T1000 (cell line): ENCODE measurements around the gene ACAP1.
A peak's percentile ranks its signal among the peaks of the same experiment; 100 is the strongest.

Source experiments
- DNase-seq: peaks from one replicate; lab custom pipeline; 2025; ENCODE audit warnings: mixed read lengths; lab: John Stamatoyannopoulos, UW

The ACAP1 gene, protein sequence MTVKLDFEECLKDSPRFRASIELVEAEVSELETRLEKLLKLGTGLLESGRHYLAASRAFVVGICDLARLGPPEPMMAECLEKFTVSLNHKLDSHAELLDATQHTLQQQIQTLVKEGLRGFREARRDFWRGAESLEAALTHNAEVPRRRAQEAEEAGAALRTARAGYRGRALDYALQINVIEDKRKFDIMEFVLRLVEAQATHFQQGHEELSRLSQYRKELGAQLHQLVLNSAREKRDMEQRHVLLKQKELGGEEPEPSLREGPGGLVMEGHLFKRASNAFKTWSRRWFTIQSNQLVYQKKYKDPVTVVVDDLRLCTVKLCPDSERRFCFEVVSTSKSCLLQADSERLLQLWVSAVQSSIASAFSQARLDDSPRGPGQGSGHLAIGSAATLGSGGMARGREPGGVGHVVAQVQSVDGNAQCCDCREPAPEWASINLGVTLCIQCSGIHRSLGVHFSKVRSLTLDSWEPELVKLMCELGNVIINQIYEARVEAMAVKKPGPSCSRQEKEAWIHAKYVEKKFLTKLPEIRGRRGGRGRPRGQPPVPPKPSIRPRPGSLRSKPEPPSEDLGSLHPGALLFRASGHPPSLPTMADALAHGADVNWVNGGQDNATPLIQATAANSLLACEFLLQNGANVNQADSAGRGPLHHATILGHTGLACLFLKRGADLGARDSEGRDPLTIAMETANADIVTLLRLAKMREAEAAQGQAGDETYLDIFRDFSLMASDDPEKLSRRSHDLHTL

DNA sequence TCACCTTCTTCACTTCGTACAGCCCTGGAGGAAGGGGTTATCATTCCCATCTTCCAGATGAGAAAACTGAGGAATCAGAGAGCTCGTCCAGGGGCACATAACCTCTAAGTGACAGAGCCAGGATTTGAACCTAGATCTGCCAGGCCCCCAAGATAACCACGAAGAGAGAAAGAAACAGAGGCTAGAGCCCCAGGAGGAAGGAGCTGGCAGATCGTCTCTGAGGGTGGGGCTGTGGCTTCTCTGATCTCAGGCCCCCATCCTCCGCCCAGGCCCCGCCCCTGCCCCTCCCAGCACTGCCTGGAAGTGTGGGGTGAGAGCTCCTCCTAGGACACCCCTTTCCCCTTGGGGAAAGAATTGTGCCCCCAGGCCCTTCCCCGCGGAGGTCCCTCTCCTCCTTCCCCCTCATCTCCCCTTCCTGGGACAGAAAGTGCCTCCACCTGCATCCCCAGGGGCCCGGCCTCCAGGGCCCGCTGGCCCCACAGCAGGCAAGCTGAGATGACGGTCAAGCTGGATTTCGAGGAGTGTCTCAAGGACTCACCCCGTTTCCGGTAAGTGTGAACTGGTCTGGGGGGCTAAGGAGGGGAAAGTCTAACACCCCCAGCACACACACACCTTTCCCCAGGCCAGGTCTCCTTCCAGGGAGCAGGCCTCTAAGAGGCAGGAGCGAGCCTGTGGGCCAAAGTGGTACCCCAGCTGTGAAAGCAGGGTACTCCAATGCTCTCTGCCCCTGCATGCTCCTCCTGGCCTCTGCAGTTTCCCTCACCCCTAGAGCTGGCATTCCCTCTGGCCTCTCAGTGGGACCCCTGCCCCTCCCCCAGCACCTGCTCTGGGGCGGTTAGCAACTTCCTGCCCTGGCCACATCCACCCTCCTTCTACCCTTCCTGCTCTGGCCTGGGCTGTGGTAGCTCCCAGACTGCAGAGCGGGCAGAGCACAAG is at the start of gene ACAP1:
Gene ACAP1 (plus strand): TSS at position 290 of the 936 bp plus-strand sequence. CDS start 206 bp downstream, at position 496.
- no peak for DNase-seq

DNA sequence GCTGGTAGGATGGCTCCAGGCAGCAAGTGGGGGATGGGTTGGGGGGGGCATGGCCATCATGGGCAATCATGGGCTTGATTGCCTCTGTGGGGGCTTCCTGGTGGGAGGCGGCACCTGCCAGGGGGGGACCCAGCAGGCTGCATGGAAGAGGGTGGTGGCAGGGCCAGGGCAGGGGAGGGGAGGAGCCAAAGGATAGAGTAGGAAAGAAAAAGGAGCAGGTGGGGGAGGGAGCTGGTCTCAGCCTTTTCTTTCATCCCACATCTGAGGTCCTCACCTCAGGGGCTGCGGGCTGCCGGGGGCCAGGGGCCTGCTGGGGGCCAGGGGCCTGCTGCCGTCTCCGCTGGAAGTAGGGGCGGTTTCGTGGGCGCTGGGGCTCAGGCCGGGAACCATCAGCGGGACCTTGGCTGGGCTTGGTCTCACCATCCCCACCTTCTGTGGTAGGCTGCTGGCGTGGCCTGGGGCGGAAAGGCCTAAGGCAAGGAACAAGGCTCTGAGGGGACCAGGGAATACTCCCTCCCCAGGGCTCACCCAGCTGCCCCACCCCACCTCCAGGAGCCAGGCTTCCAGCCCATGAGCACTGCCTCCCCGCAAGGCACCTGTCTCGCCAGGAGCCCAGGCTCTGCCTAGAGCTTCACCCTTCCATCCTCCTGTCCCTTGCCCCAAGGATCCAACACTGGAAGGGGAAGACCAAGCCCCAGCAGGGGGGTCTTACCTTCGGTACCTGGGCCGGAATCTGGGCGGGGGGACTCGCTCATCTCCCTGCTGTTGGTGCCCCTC is 46.9 kb upstream of the ACAP1 start:
- no peak for DNase-seq

DNA sequence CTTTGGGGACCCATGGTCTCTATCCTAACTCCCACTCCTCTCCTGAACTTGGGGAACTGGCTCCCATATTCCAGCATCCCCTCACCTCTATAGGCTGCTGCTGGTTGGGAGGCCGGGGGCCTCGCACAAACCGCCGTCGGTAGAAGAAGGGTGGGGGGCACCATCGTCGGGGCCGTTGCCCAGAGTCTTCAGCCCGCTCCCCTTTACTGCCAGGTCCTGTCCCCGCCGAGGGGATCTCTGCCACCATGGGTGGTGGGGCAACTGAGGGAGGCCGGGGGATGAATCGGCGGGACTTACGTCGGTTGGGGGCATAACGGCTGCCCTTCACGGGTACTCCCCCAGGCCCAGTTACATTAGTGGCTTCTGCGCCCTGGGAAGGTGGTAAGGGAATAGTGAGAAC is 46.2 kb upstream of the ACAP1 start:
- no peak for DNase-seq

DNA sequence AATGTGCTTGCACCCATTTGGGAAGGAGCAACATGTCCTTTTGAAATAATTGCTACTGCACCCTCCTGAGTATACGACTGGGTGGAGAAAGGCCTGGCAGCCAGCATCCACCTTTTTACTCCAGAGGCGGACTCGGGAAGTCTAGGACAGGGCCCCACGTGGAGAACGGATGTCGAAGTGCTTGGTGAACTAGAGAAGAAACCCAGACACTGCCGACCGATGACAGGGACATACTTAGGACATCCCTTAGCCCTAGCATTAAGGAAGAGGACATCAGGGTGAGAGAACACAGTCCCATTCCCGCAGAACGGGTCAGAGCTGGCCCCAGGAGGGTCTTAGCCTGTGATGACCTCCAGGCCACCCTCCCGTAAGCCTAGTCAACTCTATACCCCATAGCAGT is 45.6 kb upstream of the ACAP1 start:
- no peak for DNase-seq

DNA sequence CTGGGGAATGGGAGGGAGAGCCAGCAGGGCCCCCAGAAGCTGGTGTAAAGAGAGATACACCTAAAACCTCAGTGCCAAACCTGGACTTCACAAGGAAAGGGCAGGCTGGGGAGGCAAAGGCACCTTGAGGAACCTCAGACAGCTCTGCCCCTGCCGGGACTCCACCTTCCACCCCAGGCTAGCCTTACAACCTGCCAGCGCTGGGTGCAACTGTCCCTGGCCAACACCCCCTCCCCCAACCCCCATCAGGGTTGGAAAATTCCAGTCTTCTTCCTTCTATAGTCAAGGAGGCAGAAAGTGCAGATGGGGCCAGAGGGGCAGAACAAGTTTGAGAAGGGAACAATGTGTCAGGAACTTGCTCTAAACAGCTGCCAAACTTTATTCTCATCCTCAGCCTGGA is 44.1 kb upstream of the ACAP1 start:
- no peak for DNase-seq

DNA sequence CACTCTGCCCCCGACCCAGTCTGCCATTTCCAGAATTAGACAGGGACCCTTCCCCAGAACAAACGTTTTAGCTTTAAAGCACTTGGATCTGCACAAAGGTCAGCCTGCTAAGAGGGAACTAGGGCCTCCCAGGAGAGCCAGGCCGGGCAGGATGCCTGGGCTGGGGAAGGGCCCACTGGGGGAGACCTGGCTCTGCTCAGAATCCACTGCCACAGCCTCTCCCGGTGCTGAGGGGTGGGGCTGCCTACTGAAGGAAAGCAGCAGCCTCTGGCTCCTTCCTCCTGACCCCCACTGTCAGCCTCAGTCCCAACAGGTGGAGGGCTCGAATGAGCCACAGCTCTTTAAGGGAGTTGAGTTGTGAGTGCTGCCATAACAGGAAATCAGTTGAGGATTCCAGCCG is 43.6 kb upstream of the ACAP1 start:
- no peak for DNase-seq

DNA sequence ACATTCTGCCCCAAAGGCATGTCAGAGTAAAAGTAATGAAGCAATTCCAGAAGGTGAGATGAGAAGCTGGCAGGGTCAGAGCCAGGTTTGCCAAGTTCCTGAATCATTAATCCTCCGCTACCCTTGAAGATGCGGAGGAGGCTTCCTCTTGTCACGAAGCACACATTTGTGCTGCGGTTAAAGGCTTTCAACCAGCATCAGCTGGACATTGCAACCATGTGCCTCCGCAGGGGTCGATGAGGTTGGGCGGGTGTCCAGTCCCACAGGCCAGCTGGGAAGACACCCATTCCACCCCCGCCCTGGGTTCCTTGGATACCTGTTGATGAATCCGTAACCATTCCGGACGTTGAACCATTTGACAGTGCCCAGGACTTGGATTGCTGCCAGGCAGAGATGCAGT is 43.2 kb upstream of the ACAP1 start:
- DNase-seq: no peak

DNA sequence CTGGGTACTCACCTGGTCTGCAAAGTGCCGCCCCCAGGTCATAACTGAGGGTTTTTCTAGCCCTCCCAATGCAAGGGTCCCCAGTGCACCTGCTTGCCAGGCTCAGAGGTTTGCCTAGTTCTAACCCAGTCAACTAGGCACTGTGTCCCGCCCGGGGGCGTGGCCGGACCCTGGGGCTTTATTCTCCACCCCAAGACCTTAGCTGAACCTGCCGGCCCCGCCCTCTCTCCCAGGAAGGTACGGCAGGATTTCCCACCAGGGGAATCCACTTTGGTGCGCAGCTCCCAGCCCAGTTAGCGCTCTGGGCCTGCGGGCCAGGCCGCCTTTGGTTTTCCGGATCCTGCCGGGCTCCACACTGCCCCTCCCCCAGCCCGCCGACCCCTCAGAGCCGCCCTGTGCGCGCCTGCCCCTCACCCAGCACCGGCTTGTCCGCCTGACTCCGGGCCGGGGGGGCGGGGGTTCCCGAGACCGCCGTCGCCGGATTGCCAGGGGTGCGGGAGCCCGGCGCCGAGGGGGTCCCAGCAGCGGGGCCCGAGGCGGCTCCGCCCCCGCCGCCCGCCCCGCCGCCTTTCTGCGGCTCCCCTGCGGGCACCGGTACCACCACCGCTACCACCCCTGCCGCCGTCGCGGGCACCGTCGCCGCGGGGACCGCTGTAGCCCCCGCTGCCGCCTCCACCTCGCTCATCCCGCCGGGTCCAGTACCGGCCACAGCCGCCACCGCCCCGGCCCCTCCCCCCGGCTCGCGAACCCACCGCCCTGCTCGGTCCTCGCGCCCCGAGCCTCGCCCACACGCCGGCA is 42.3 kb upstream of the ACAP1 start:
- no peak for DNase-seq

DNA sequence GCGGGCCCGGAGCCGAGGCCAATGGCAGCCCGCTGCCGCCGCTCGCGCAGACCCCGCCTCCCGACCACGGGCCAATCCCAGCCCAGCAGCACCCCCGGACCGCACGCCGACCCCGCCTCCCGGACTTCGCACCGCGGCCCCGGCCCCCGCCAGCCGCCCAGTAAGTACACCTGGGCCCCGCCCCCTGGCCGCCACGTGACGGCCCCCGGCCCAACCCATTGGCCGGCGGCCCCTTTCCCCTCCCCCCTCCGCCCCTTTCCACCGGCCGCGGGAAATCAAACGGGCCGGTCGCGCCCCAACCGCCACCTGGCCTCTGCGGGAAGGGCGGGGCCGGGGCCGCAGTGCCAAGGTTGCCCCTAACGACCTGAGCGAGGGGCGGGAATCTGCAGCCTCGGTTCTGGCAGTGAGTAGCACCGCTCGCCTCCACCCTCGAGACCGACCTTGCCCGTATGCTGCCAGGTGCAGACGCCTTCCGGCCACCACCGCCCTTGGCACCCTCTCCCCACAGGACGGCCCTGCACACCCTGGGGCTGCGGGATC is 41.6 kb upstream of the ACAP1 start, which contains the start of gene YBX2:
Gene YBX2 (minus strand): TSS at position 26 of the 540 bp plus-strand sequence. CDS start 139 bp downstream, outside the sequence.
- DNase-seq: peak; percentile 34

DNA sequence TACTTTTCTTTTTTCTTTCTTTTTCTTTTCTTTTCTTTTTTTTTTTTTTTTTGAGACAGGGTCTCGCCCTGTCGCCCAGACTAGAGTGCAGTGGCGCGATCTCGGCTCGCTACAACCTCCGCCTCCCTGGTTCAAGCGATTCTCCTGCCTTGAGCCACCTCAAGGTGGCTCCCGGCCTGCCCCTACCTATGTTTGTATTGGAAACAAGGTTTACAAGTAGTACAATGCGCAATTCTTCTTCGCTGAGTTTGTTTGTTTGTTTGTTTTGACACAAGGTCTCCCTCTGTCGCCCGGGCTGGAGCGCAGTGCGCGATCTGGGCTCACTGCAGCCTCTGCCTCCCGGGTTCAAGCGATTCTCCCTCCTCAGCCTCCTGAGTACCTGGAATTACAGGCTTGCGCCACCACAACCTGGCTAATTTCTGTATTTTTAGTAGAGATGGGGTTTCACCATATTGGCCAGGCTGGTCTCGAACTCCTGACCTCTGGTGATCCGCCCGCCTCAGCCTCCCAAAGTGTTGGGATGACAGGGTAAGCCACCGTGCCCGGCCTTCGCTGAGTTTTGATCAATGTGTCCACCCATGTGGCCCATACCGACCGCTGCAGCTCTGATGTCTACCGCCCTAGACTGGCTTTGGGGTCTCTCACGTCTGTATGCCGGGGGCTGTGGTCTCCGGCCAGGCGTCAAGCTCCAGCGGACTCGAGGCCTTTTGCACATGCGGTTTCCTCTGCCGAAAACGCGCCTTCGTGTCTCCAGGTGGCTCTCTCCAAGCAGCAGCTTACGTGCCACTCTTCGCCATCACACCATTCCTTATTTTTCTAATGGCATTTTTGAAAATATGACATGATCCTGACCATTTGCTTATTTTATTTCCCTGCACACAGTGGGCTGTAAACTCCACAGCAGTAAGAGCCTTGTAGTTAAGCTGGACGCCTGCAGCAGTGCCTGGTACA is 40.8 kb upstream of the ACAP1 start:
- no peak for DNase-seq

DNA sequence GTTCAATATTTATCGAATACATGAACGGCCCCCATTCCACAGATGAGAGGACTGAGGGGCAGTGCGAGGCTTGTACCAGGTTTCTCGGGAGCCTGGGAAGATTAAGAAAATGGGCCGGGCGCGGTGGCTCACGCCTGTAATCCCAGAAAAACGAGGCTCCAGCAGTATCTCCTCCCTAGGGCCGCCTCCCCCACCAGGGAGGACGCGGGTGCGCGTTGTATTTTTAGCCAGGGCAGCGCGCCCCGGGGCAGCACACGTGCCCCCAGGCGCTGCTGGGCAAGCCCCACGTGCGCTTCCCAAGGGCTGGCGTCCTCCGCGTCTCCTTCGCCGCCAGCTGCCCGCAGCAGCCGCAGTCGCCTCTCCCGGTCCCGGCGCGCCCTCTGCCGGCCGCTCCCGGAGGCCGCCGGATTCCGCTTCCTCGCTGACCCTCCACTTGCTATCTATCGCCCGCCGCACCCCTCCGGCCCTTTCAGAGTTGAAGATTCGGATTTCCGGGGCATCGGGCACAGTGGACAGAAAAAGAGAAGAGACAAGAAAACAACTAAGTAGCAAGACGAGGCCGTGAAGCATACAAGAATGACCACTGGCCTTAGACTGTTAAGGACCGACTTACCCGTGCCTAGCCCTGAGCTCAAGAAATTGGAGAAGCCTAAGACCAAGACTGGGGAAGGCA is 40.0 kb upstream of the ACAP1 start:
- peak; percentile 81 for DNase-seq

DNA sequence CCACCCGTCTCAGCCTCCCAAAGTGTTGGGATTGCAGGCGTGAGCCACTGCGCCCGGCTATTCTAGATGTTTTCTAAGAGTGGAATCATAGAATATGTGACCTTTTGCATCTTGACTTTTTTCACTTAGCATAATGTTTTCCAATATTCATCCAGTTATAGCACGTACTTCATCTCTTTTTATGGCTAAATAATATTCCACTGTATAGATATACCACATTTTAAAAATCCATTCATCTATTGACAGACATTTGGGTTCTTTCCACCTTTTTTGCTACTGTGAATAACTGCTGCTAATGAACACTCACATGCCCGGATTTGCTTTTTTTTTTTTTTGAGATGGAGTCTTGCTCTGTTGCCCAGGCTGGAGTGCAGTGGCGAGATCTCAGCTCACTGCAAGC is 32.1 kb upstream of the ACAP1 start:
- DNase-seq: no peak

DNA sequence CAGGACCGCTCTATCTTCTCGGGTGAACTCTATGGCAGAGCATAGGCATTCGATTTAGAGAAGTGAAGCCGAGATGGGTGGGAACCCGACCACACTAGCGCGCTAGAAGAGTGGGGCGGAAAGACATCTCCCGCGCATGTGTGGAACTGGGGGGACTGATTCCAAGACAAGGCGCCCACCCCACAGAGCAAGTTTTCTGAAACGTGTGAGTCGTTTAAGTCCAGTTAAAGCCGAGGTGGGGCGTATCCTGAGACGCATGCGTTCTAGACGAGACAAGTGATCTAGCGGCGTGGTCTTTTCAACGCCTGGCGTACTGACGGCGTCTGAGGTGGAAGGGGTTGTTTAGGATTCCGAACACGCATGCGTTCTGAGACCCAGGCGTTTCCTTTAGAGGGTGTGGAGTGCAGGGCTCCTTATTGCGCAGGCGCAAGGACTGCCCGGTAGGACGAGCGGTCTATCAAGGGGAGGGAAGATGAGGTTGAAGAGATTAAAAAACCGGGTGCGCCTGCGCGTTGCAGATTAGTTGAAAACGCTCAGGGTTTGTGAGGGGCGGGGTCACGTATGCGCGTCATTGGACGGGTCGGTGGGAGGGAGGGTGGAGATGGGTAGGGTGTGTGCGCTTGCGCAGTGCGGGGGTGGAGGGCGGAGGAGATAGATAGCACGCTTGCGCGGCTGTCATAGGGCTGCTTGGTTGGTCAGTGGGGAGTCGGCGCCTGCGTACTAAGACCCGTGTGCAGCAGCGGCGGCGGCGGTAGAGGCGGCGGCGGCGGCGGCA is 29.2 kb upstream of the ACAP1 start, which contains the start of gene EIF5A:
Gene EIF5A (plus strand): TSS at position 718 of the 775 bp plus-strand sequence. CDS start 2,008 bp downstream, outside the sequence.
- peak; percentile 99 for DNase-seq

DNA sequence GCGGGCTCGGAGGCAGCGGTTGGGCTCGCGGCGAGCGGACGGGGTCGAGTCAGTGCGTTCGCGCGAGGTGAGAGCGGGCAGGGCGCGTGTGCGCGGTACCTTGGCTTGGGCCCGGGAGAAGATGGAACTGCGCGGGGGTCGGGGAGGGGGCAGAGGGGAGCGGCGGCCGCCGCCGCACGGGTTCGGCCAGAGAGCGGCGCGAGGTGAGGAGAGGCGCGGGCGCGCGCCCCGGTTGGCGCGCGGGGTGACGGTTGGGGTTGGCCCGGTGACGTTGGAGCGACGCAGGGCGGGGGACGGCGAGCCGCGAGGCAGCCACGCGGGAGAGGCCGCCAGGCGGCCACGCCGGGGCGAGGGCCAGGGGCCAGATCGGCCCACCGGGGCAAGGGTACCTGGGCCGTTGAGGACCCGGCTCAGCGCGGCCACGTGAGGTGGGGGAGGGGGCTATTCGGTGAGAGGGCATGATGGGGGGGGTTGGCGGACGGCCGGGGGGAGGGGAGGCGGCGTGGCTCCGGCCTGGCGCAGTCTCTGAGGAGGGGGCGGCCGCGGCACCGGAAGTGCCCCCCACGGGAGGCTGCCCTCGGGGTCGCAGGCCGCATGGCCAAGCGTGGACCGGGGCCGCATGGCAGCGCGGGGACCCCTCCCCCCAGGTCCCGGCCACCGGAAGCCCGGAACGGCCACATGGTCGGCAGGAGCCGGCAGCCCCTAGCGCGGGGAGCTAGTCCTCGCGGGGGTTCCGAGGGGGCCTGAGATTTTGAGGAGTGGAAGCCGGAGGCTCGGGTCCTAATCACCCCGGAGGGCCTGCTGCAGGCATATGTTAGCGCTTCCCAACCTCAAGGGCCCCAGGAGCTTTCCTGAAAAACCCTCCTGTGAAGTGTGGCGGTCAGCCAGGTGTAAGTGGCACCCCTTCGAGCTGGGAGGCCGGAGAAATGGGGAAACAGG is 28.4 kb upstream of the ACAP1 start:
- DNase-seq: no peak

DNA sequence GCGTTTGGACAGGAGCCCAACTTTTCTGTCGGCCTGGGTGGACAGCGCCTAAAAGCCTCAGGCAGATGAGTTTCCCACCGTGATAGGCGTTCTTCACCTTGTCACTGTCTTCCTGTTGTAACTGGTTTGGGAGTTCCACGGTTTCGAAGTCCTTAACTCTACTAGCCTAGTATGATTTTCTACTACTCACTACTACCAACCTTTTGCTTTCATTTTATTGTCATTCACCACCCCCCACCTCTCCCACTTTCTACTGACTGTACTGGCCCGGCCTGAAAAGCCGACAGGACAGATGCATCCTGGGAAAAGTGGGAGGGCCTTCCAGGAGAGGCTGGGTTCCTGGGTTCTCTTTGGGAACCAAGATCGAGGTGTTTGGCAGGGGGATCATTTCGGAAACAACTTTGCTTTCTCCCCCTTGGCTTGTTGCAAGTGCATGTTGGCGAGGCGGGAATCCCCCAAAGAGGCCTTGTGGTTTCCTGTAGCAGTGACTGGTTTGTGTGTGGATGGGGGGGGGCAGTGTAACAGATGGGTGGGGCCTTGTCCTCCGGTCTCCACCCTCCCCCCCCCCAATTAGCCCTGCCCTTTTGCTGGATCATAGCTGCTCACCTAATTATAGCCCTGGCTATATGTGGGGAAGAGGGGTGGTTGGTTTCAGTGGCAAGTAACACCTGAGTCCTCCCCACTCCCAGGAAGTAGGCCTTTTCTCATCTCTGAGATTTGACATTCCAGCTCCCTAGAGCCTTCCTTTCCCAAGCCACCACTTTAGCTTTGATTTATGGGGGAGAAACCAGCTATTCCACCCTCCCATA is 27.5 kb upstream of the ACAP1 start:
- peak; percentile 49 for DNase-seq
